ENCODE measurements around the gene UBFD1. TPM values are rescaled to one million over a fixed set of nuclear protein-coding genes. Genes with fewer than 3 reads are reported as not detected.

Gene UBFD1
- total RNA-seq, 1 experiment from 2014 or later: 89.6 TPM

- POLR2A ChIA-PET: no interaction called here
- intact Hi-C loops (cut with micrococcal nuclease): loop anchor here (10.0 kb wide), 1 partner anchor 985 kb away; the partner anchor contains the start of gene RBBP6
- no peak for DNase-seq (ENCODE audit: low read depth, low spot score)
- RAD21 ChIA-PET (ENCODE audit: low non-redundant PET in 1 of 2, low total read pairs in 2 of 2, uncharacterized antibody in 2 of 2, unreplicated experiment in 2 of 2): no interaction called here
- H3K4me3 ChIP-seq (replicated peaks in 1 of 2; ENCODE audit: low read depth in 1 of 2, low read length in 2 of 2): no peak overlapping the region
- no peak for TF ChIP-seq SRF (IDR thresholded peaks at IDR 0.05; ENCODE audit: low read depth)
- no peak for TF ChIP-seq EZH2phosphoT487 (IDR thresholded peaks at IDR 0.05; ENCODE audit: borderline replicate concordance)
- TF ChIP-seq EZH2 (IDR thresholded peaks at IDR 0.05): no peak
- no peak for ATAC-seq
- peaks cover 40 to 43% of the 10 kb centered on the region in 2 experiments for H3K36me3 ChIP-seq (ENCODE audit: control insufficient read depth in 1 of 2, insufficient read depth in 2 of 2, low read length in 2 of 2)
- no peak overlapping the region for H3K9ac ChIP-seq (ENCODE audit: low read length)
- H3K9me2 ChIP-seq (ENCODE audit: insufficient read depth): no peaks in the 10 kb centered on the region
- BruUV-seq (replicated peaks): no TSS peak
- H3K27ac ChIP-seq (ENCODE audit: low read depth, low read length): no peak overlapping the region
- no peaks in the 10 kb centered on the region for H4K20me1 ChIP-seq (ENCODE audit: insufficient read depth)
- no peaks in the 10 kb centered on the region for H3K4me1 ChIP-seq (ENCODE audit: control insufficient read depth in 1 of 2, insufficient read depth in 2 of 2, low read length in 2 of 2)
- H2AFZ ChIP-seq (ENCODE audit: low read depth, low read length, poor library complexity, severe bottlenecking): no peak overlapping the region
- CTCF ChIA-PET: no interaction called here
- H3K79me2 ChIP-seq (ENCODE audit: insufficient read depth, low read length): peaks cover 18% of the 10 kb centered on the region; the same call in 1 of the 2 replicates
- no peak overlapping the region for H3K4me2 ChIP-seq (ENCODE audit: low read length)
- no peaks in the 10 kb centered on the region for H3K9me3 ChIP-seq (ENCODE audit: control insufficient read depth in 1 of 2, insufficient read depth in 1 of 2, low read depth in 1 of 2, low read length in 2 of 2)
- no peaks in the 10 kb centered on the region for H3K27me3 ChIP-seq (ENCODE audit: insufficient read depth, low read length)
These were observed 7.6 kb upstream of the UBFD1 start for GRCh38 chr16:23549938-23550337.

- Histone ChIP-seq H3K4me2 (ENCODE audit: low read length) (no peak overlapping the region), H3K9ac (ENCODE audit: low read length) (no peak overlapping the region), H3K27ac (ENCODE audit: low read depth, low read length) (no peak overlapping the region), H3K79me2 (ENCODE audit: insufficient read depth, low read length) (peaks cover 40% of the 10 kb centered on the region), H3K4me1 (ENCODE audit: control insufficient read depth in 1 of 2, insufficient read depth in 2 of 2, low read length in 2 of 2) (peaks cover 4 to 9% of the 10 kb centered on the region in 2 experiments; a peak in 2 of 4 replicates), H3K27me3 (ENCODE audit: insufficient read depth, low read length) (no peaks in the 10 kb centered on the region), H3K9me2 (ENCODE audit: insufficient read depth) (no peaks in the 10 kb centered on the region), H2AFZ (ENCODE audit: low read depth, low read length, poor library complexity, severe bottlenecking) (no peak overlapping the region), H3K9me3 (ENCODE audit: control insufficient read depth in 1 of 2, insufficient read depth in 1 of 2, low read depth in 1 of 2, low read length in 2 of 2) (no peaks in the 10 kb centered on the region), H3K36me3 (ENCODE audit: control insufficient read depth in 1 of 2, insufficient read depth in 2 of 2, low read length in 2 of 2) (peaks cover 34 to 39% of the 10 kb centered on the region in 2 experiments), H3K4me3 (replicated peaks in 1 of 2; ENCODE audit: low read depth in 1 of 2, low read length in 2 of 2) (no peak overlapping the region), H4K20me1 (ENCODE audit: insufficient read depth) (no peaks in the 10 kb centered on the region)
- no TSS peak for BruUV-seq (replicated peaks)
- DNase-seq (ENCODE audit: low read depth, low spot score) (no peak), ATAC-seq (no peak)
- ChIA-PET RAD21 (ENCODE audit: low non-redundant PET in 1 of 2, low total read pairs in 2 of 2, uncharacterized antibody in 2 of 2, unreplicated experiment in 2 of 2) (no interaction called here), POLR2A (no interaction called here), CTCF (no interaction called here)
- intact Hi-C loops (cut with micrococcal nuclease): loop anchor here (10.0 kb wide), 1 partner anchor 983 kb away; the partner anchor contains the start of gene RBBP6
- TF ChIP-seq POLR2AphosphoS5 (IDR thresholded peaks at IDR 0.05; ENCODE audit: low read depth, low read length): no peak
- TF ChIP-seq ELF1 (IDR thresholded peaks at IDR 0.05; ENCODE audit: borderline replicate concordance, low read depth): no peak
- TF ChIP-seq CTCF (IDR thresholded peaks at IDR 0.05 in 2 of 3, conservative IDR thresholded peaks at IDR 0.05 in 1 of 3; ENCODE audit: borderline replicate concordance in 1 of 3, insufficient read depth in 1 of 3, low read depth in 2 of 3, low read length in 2 of 3): no peak
- TF ChIP-seq JUND (IDR thresholded peaks at IDR 0.05): no peak
- TF ChIP-seq TCF7L2 (IDR thresholded peaks at IDR 0.05; ENCODE audit: borderline replicate concordance, extremely low read depth, insufficient read depth, insufficient read length): no peak
- TF ChIP-seq YY1 (IDR thresholded peaks at IDR 0.05; ENCODE audit: extremely low read depth, insufficient replicate concordance, low read depth, low read length): no peak
- no peak for TF ChIP-seq ZNF274 (IDR thresholded peaks at IDR 0.05; ENCODE audit: low read depth, low read length)
- TF ChIP-seq POLR2A (IDR thresholded peaks at IDR 0.05; ENCODE audit: borderline replicate concordance, extremely low read depth, insufficient read depth, insufficient read length): no peak
- no peak for TF ChIP-seq REST (IDR thresholded peaks at IDR 0.05; ENCODE audit: low read depth)
- no peak for TF ChIP-seq SRF (IDR thresholded peaks at IDR 0.05; ENCODE audit: low read depth)
- no peak for TF ChIP-seq EGR1 (IDR thresholded peaks at IDR 0.05; ENCODE audit: low read depth)
- no peak for TF ChIP-seq RAD21 (IDR thresholded peaks at IDR 0.05; ENCODE audit: low read depth)
- TF ChIP-seq EZH2 (IDR thresholded peaks at IDR 0.05): no peak
- no peak for TF ChIP-seq MAX (IDR thresholded peaks at IDR 0.05)
- TF ChIP-seq CEBPB (IDR thresholded peaks at IDR 0.05; ENCODE audit: low read depth): no peak
These were observed 5.4 kb upstream of the UBFD1 start for GRCh38 chr16:23552161-23552560.

Measured in HCT116 (cell line).